Stimulated activated effector memory CD8-positive, alpha-beta T cell treated with anti-CD3 and anti-CD28 coated beads, Interleukin-12 subunit alpha, Interleukin-12 subunit beta, amount 100 ng/mL, for 72 hours (primary cell): ENCODE data around the gene AKAP11.

Experiments
- ATAC-seq: fragments of 150-1000 bp; cut with Tn5 transposase; 2 replicates; pipeline ENCODE4 v1.10.0; 2021
- DNase-seq, 2 donors: peaks; one replicate each; pipeline ENCODE4 v3.0.0; 2021 to 2022; ENCODE audit warnings: low spot score in 2 of 2
- H3K27ac Mint-ChIP-seq: one replicate; pipeline ENCODE4 v1.8.0; 2022; ENCODE audit warnings: mild to moderate bottlenecking, mixed read lengths
- H3K36me3 Mint-ChIP-seq: one replicate; pipeline ENCODE4 v1.8.0; 2022; ENCODE audit warnings: mild to moderate bottlenecking, mixed read lengths
- H3K4me1 Mint-ChIP-seq: one replicate; pipeline ENCODE4 v1.8.0; 2022; ENCODE audit warnings: mixed read lengths
- H3K4me3 Mint-ChIP-seq: one replicate; pipeline ENCODE4 v1.8.0; 2022; ENCODE audit warnings: mild to moderate bottlenecking, mixed read lengths
- H3K9me3 Mint-ChIP-seq: one replicate; pipeline ENCODE4 v1.8.0; 2022; ENCODE audit warnings: mixed read lengths

Gene AKAP11

DNA sequence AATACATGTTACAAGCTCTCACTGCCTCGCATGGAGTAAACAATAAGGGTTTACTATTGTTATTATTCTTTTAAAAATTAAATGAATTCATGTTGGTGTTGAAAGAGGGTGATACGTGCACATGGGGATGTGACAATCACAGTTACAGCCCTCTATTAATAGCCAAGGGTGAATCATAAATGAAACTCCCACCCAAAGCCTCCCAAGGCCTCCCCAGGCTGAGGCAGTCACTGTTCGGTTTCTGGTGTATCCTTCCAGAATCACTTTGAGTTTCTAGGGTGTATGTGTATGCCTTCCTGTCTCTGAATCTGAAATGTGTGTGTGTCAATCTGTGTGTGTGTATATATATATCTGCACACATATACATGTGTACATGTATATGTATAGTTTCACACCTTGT lies 73.4 kb downstream of the AKAP11 start:
- H3K4me1 Mint-ChIP-seq = no peaks in the 10 kb centered on the region
- no peak for DNase-seq

DNA sequence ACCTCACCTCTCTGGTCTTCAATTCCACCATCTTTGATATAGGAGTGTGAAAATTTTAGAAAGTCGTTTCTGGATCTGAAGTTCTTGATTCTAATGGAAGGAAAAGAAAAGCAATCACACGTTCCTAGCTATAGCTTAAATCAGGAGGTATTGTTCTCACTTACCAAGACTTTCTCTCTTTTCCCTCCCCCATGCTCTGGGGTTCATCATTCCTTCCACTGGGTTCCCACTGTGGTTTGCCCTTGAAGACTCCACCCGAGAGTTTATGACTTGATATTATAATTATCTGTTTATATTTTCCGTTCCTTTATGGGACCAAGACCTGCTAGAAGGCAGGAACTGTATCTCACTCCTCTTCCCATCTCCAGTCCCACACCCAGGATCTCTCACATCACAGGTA lies 76.6 kb downstream of the AKAP11 start:
- Mint-ChIP-seq H3K27ac (no peak overlapping the region), H3K36me3 (no peaks in the 10 kb centered on the region), H3K4me3 (no peak overlapping the region), H3K9me3 (no peaks in the 10 kb centered on the region), H3K4me1 (no peaks in the 10 kb centered on the region)
- DNase-seq (peak in 1 of 2 donors; percentile 17), ATAC-seq (no peak)

More for the DNA sequence above, 73.4 kb downstream of the AKAP11 start:
- peak; percentile 57 for ATAC-seq
- Mint-ChIP-seq H3K36me3 (no peaks in the 10 kb centered on the region), H3K9me3 (no peaks in the 10 kb centered on the region), H3K4me3 (no peak overlapping the region), H3K27ac (no peak overlapping the region)

DNA sequence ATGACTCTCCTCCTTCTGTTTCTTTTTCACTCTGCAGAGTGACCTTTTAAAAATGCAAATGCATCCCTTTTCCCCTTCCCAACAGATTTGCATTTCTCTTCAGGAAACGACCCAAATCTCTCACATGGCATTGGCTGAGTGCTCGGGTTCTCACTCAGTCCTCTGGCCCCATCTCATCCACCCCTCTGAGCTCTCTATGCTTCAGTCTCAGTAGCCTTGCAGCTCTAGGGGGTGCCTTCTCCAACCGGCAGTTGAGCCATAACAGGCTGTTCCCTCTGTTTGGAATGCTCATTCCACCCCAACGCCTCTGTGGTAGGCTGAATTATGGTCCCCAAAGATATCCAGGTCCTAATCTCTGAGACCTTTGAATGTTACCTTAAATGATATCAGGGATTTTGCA lies 78.2 kb downstream of the AKAP11 start:
- no peak for ATAC-seq
- H3K27ac Mint-ChIP-seq = no peak overlapping the region
- H3K36me3 Mint-ChIP-seq = no peaks in the 10 kb centered on the region
- peaks cover 11% of the 10 kb centered on the region for H3K4me1 Mint-ChIP-seq
- peak in 1 of 2 donors; percentile 12 for DNase-seq
- no peaks in the 10 kb centered on the region for H3K9me3 Mint-ChIP-seq
- no peak overlapping the region for H3K4me3 Mint-ChIP-seq

DNA sequence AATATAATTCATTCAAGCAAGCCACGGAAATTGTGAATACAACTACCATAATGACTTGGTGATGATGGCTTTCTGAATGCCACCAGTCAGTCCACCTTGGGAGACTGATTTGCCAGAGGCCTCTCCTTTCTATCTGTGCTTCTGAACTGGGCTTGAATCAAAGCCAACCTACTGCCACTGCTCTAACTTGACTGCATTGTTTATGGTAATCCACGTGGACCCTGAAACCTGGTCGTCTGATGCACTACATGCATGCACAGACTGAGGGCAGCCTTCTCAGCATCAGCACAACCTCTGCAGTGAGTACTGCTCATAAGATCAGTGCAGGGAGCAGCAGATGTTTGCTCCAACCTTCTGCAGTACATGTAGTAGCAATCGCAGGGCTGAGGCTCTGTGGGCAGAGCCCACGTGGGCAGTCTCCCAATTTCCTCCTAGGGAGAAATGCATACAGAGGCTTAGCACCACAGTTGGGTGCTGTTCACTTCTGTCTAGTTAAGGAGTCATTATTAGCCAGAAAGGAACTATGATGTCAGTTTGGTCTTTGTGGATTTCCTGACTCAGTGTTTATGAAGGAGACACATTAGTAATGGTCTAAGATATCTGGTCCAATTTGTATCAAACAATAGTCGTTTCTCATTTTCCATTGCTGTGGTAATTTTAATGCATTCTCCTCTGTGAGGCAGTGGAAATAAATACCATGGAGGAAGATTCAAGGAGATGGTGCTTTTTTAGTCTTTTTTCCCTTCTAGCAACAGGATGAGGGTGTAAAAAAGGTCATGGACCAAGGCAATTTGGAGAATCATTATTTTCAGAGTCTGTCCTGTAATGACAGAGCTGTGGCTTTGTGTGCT lies 82.5 kb downstream of the AKAP11 start:
- Mint-ChIP-seq H3K4me1 (peaks cover 34% of the 10 kb centered on the region), H3K36me3 (no peaks in the 10 kb centered on the region), H3K27ac (peak overlapping the region; percentile 96), H3K9me3 (peaks cover 4% of the 10 kb centered on the region), H3K4me3 (peak overlapping the region; percentile 52)
- peak; percentile 88 for ATAC-seq
- peak in 1 of 2 donors; percentile 69 for DNase-seq

DNA sequence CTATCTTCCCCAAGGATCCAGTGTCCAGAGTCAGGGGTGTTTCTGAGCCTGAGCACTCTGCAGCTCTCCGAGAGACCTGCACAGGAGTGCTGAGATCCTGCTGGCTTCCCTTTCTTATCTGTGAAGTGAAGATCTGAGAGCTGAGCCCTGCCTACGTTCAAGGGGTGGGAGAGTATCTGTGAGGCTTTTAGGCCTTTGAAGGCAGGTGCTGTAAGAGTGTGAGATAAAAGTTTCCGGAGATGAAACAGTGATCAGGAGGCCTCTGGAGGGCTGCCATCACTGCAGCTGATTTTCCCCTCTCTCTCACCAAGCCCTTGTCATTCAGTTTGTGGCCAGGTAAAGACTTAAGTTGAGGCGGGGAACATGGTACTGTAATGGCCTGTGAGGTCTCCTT lies 83.1 kb downstream of the AKAP11 start:
- no peaks in the 10 kb centered on the region for H3K36me3 Mint-ChIP-seq
- peak overlapping the region; percentile 52 for H3K4me3 Mint-ChIP-seq
- peak; percentile 50 for ATAC-seq
- H3K27ac Mint-ChIP-seq = peak overlapping the region; percentile 96
- H3K9me3 Mint-ChIP-seq = peaks cover 4% of the 10 kb centered on the region
- peaks cover 34% of the 10 kb centered on the region for H3K4me1 Mint-ChIP-seq
- no peak for DNase-seq

DNA sequence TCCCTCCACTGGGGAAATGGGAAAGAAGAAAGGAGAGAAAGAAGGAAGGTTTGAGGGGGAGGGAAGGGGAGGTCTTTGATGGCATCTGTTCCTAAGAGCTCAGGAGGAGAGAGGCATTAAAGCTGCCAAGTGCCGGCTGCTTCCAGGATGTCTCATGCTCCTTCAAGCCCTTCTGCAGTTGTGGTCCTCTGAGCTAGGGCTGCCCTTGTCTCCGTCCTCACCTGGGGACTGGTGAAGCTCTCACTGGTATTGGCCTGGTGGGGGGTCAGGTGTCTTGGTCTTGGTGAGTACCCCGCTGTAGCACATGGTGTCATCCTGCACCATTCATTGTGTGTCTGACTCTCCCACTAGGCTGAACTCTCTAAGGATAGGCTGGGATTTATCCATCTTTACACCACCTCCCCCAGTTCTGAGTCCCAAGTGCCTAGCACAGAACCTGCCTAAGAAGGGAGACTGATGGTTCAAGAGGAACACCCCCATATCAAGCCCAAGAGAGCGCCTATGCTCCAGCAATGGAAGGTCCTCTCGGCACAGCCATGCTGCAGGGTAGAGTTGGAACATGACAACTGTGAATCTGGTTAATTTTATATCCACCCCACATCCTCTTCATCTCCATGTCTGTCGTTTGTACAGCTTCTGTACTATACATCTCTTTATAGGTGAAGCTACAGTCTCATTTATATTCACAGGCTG lies 83.7 kb downstream of the AKAP11 start:
- peaks cover 34% of the 10 kb centered on the region for H3K4me1 Mint-ChIP-seq
- H3K4me3 Mint-ChIP-seq = peak overlapping the region; percentile 52
- H3K9me3 Mint-ChIP-seq = peaks cover 4% of the 10 kb centered on the region
- H3K36me3 Mint-ChIP-seq = no peaks in the 10 kb centered on the region
- H3K27ac Mint-ChIP-seq = peak overlapping the region; percentile 96
- DNase-seq = no peak
- ATAC-seq = no peak

DNA sequence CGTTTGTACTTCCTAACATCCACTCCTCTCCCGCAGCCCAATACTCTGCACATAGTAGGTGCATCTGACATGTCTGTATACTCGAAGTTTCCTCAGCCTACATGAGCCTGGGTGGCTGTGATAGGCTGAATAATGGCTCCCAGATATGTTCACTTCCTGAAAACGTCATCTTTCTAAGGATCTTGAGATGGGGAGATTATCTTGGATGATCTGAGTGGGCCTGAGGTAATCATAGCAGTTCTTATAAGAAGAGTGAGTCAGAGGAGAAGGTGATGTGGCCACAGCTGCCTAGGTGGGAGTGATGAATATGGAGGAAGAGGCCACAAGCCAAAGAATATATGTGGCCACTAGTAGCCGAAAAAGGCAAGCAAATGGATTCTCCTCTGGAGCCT lies 84.2 kb downstream of the AKAP11 start:
- Mint-ChIP-seq H3K4me1 (peaks cover 34% of the 10 kb centered on the region), H3K27ac (peak overlapping the region; percentile 57), H3K9me3 (peaks cover 4% of the 10 kb centered on the region), H3K4me3 (peak overlapping the region; percentile 1), H3K36me3 (no peaks in the 10 kb centered on the region)
- DNase-seq (no peak), ATAC-seq (peak; percentile 54)

DNA sequence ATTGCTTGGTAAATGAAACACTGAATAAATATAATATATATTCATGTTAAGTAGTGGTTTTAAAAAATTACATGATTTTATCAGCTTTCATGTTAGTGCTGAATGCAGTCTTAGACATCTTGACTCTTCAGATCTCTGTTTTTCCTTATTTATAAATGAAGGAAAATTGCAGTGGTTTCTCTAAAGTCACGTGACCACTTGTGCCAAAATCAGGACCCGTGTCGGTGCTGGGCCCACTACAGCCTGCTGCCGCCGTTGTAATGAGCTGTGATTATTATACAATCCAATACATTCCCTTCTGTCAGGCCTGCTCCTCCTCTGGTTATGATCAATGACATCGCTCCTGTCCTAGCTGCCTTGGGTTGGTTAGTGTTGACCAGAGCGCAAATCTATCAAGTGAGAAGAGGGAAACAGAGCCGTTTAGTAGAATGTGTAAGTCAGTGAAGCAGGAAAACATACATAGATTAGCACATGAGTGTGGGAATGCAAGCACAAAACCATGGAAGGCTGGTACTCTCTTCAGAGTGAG lies 88.2 kb downstream of the AKAP11 start:
- H3K27ac Mint-ChIP-seq = no peak overlapping the region
- H3K9me3 Mint-ChIP-seq = peaks cover 4% of the 10 kb centered on the region
- peaks cover 23% of the 10 kb centered on the region for H3K4me1 Mint-ChIP-seq
- ATAC-seq (no peak), DNase-seq (no peak)
- H3K4me3 Mint-ChIP-seq = no peak overlapping the region
- H3K36me3 Mint-ChIP-seq = no peaks in the 10 kb centered on the region

DNA sequence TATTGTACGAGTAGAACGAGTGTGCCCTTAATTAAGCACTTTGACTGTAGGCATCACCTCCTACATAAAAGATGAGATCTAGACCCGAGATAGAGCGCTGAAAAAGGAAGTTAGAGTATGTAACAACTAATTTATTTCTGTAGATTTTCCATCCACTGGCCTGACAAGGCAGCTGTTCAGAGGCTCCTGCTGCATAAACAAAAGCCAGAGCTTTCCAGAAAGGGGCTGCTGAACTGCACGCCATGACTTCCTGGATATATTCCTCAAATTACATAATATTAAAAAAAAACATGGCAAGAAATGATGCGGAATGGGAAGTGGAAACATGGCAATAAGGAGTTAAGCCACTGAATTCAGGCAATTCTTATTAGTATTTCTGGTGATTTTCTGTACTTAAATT lies 89.7 kb downstream of the AKAP11 start:
- H3K9me3 Mint-ChIP-seq = no peaks in the 10 kb centered on the region
- H3K4me3 Mint-ChIP-seq = no peak overlapping the region
- no peak for ATAC-seq
- H3K4me1 Mint-ChIP-seq = peaks cover 8% of the 10 kb centered on the region
- H3K36me3 Mint-ChIP-seq = no peaks in the 10 kb centered on the region
- DNase-seq = no peak
- H3K27ac Mint-ChIP-seq = no peak overlapping the region

DNA sequence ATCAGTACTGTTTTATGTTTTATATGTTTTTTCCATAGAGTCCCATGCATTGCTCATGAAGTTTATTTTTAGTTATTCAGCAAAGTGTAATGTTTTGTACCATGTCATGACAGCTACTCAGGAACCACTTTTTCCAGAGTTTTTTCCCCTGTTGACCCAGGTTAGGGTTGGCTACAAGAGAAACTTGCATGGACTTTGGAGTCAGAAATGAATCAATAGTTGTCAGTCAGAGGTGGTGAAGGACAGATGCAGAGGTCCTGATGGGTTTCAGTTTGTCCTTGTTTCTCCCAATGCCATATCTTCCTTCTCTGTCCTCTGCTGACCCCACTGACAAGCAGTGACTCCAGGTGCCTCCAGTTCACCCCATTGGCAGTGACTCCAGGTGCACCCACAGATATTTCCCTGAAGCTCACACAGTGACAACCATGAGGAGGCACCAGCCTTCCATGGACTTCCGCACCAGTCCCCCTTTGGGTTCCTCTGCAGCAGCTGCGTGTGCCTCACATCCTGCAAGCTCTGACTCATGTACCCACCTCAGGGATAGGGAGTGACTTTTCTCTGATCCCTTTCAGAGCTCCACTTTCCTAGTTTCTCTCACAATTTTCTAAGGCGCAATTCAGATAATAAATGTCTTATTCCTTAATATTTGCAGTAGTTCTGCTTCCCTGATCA lies 92.1 kb downstream of the AKAP11 start:
- no peak overlapping the region for H3K27ac Mint-ChIP-seq
- DNase-seq (no peak), ATAC-seq (no peak)
- no peaks in the 10 kb centered on the region for H3K36me3 Mint-ChIP-seq
- H3K9me3 Mint-ChIP-seq = no peaks in the 10 kb centered on the region
- no peak overlapping the region for H3K4me3 Mint-ChIP-seq
- H3K4me1 Mint-ChIP-seq = peaks cover 4% of the 10 kb centered on the region

DNA sequence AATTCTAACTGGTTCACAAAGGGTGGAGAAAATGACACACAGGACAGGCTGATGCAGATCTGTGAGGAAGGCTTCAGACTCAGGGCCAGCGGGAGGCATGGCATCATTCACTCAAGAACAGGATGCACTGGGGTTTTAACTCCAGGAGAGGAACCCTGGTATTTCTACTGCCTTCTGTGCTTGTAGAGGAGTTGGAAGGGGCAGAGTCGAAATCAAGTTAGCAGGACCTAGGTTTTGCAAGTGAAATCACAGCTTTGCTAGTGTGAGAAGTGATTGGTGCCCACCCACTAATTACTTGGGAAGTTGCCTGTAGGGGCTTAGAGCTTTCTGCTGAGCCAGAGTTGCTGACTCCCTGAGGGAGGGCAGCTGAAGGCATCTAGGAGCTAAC lies 92.7 kb downstream of the AKAP11 start:
- Mint-ChIP-seq H3K36me3 (no peaks in the 10 kb centered on the region), H3K4me3 (no peak overlapping the region), H3K27ac (no peak overlapping the region), H3K4me1 (peaks cover 10% of the 10 kb centered on the region), H3K9me3 (no peaks in the 10 kb centered on the region)
- no peak for DNase-seq
- no peak for ATAC-seq

DNA sequence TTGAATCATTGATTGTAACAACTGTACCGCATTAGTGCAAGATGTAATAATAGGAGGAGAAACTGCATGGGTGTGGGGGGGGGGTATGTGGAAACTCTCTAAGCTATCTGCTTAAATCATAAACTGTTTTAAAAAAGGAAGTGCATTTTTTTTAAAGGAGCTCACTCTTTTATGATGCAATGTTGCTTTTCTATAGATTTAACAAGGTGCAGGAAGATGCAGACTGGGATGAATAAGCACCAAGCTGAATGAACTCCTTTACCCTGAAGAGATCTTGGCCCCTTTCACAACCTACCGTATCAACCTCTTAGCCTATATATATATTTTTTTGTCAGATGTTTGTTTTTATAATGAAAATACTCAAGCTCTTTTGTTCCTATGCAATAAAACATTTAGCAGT lies 95.9 kb downstream of the AKAP11 start:
- no peak for ATAC-seq
- Mint-ChIP-seq H3K4me1 (peaks cover 10% of the 10 kb centered on the region), H3K27ac (no peak overlapping the region), H3K36me3 (no peaks in the 10 kb centered on the region), H3K9me3 (no peaks in the 10 kb centered on the region), H3K4me3 (no peak overlapping the region)
- DNase-seq = no peak

DNA sequence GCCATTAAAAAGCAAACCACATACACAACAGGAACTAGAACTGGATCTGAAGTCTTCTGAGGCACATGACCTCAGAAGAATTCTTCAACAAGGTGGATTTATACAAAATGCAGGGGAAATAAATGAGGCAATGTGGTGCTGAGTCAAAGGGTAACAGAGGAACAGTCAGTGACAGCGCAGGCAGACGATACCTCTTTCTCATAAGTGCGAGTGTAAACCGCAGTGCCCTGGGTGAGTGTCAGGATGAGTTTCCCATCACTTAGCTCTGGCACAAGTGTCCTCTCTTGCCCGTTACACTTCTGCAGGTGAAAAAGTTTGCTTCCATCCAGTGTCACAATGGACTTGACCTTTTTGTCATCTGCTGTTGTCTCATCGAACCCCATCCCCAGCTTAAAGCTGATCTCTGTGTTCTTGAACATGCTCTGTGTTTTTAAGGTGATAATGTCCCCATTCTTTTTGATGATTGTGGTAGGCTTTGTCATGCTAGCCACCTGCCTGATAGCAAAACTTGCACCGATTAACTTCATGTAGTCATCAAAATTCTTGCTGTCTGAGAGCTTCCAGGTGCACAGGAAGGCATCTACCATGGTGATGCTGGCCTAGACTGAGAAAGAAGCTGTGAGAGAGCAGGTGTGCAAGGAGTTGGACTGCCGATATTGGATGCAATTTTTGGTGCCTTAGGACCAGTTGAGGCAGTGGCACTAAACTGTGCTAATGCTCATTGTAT lies 97.3 kb downstream of the AKAP11 start:
- DNase-seq (peak in 1 of 2 donors; percentile 77), ATAC-seq (peak; percentile 98)
- Mint-ChIP-seq H3K9me3 (no peaks in the 10 kb centered on the region), H3K4me1 (peaks cover 10% of the 10 kb centered on the region), H3K36me3 (no peaks in the 10 kb centered on the region), H3K4me3 (no peak overlapping the region), H3K27ac (no peak overlapping the region)

DNA sequence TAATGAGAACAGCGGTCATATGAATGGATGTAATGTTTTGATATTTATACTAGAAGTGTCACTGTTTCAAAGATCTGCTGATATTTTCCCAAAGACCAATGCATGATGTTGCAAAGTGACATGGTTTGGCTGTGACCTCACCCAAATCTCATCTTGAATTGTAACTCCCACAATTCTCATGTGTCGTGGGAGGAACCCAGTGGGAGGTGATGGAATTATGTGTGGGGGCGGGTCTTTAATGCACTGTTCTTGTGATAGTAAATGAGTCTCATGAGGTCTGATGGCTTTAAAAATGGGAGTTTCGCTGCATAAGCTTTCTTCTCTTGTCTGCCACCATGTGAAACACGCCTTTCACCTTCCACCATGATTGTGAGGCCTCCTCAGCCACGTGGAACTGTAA lies 98.3 kb downstream of the AKAP11 start:
- peak in 1 of 2 donors; percentile 40 for DNase-seq
- H3K27ac Mint-ChIP-seq = no peak overlapping the region
- no peaks in the 10 kb centered on the region for H3K36me3 Mint-ChIP-seq
- ATAC-seq = no peak
- H3K4me3 Mint-ChIP-seq = no peak overlapping the region
- no peaks in the 10 kb centered on the region for H3K9me3 Mint-ChIP-seq
- H3K4me1 Mint-ChIP-seq = peaks cover 10% of the 10 kb centered on the region
